H9 (cell line): Measurements from ENCODE around the gene L3MBTL4. TPM values are rescaled to one million over a fixed set of nuclear protein-coding genes. Genes with fewer than 3 reads are reported as not detected.
"Not testable (repeated sequence)": the region's sequence is repeated elsewhere in the genome, so short reads cannot be mapped to it uniquely, and the experiment has no call there.

ENCODE experiments used
- DNase-seq: peaks from one replicate; pipeline ENCODE4 v3.0.0-alpha.2; 2017
- H2AFZ ChIP-seq: one replicate; pipeline ENCODE4 v1.6.1; 2013; ENCODE audit warnings: mild to moderate bottlenecking, low read length, control low read depth, moderate library complexity
- H2AK5ac ChIP-seq: 2 replicates; pipeline ENCODE4 v1.6.1; 2013; ENCODE audit warnings: low read length, control low read depth, mixed read lengths; ENCODE audit not compliant: insufficient read length
- H2BK120ac ChIP-seq: one replicate; pipeline ENCODE4 v1.6.1; 2013; ENCODE audit warnings: low read depth, mild to moderate bottlenecking, low read length, control low read depth, inconsistent platforms; ENCODE audit not compliant: poor library complexity, severe bottlenecking
- H2BK12ac ChIP-seq: 2 replicates; pipeline ENCODE4 v1.6.1; 2013; ENCODE audit warnings: low read length, control low read depth, mixed read lengths, low read depth; ENCODE audit not compliant: insufficient read length
- H2BK15ac ChIP-seq: 2 replicates; pipeline ENCODE4 v1.6.1; 2013; ENCODE audit warnings: low read depth, low read length, control low read depth
- H2BK20ac ChIP-seq: one replicate; pipeline ENCODE4 v1.6.1; 2013; ENCODE audit warnings: low read depth, mild to moderate bottlenecking, low read length, control low read depth, inconsistent platforms; ENCODE audit not compliant: poor library complexity, severe bottlenecking
- H2BK5ac ChIP-seq: 2 replicates; pipeline ENCODE4 v1.6.1; 2013; ENCODE audit warnings: low read length, control low read depth, mixed read lengths; ENCODE audit not compliant: insufficient read length
- H3K14ac ChIP-seq: 2 replicates; pipeline ENCODE4 v1.6.1; 2013; ENCODE audit warnings: low read length, control low read depth; ENCODE audit not compliant: insufficient read depth
- H3K18ac ChIP-seq: 2 replicates; pipeline ENCODE4 v1.6.1; 2013; ENCODE audit warnings: low read depth, mild to moderate bottlenecking, mixed read lengths, low read length, control low read depth; ENCODE audit not compliant: insufficient read length
- H3K23ac ChIP-seq: 2 replicates; pipeline ENCODE4 v1.6.1; 2013; ENCODE audit warnings: low read length, control low read depth, mixed read lengths, low read depth; ENCODE audit not compliant: insufficient read length
- H3K23me2 ChIP-seq: 2 replicates; pipeline ENCODE4 v1.6.1; 2013; ENCODE audit warnings: low read depth, mild to moderate bottlenecking, mixed read lengths, low read length, control low read depth; ENCODE audit not compliant: insufficient read length, poor library complexity, severe bottlenecking
- H3K27ac ChIP-seq: 2 replicates; pipeline ENCODE4 v1.5.1; 2013; ENCODE audit warnings: low read length, control low read depth, mixed read lengths, low read depth; ENCODE audit not compliant: insufficient read length
- H3K27me3 ChIP-seq: 2 replicates; pipeline ENCODE4 v1.6.1; 2013; ENCODE audit warnings: low read length, control low read depth, inconsistent platforms; ENCODE audit not compliant: insufficient read depth
- H3K4ac ChIP-seq: 2 replicates; pipeline ENCODE4 v1.6.1; 2013; ENCODE audit warnings: low read depth, mild to moderate bottlenecking, control low read depth, inconsistent platforms, low read length, moderate library complexity
- H3K4me1 ChIP-seq: 2 replicates; pipeline ENCODE4 v1.6.1; 2013; ENCODE audit warnings: low read length, control low read depth, inconsistent platforms; ENCODE audit not compliant: insufficient read depth
- H3K4me2 ChIP-seq: 2 replicates; pipeline ENCODE4 v1.6.1; 2013; ENCODE audit warnings: low read length, control low read depth, mixed read lengths; ENCODE audit not compliant: insufficient read length, insufficient read depth
- H3K56ac ChIP-seq: 2 replicates; pipeline ENCODE4 v1.6.1; 2013; ENCODE audit warnings: low read depth, mild to moderate bottlenecking, mixed read lengths, low read length, control low read depth; ENCODE audit not compliant: insufficient read length
- H3K79me1 ChIP-seq: 2 replicates; pipeline ENCODE4 v1.6.1; 2013; ENCODE audit warnings: low read depth, mild to moderate bottlenecking, moderate library complexity, low read length, control low read depth, inconsistent platforms; ENCODE audit not compliant: insufficient read depth, poor library complexity, severe bottlenecking
- H3K79me2 ChIP-seq: 2 replicates; pipeline ENCODE4 v1.6.1; 2013; ENCODE audit warnings: low read length, control low read depth, inconsistent platforms; ENCODE audit not compliant: insufficient read depth
- H3K9ac ChIP-seq: 2 replicates; pipeline ENCODE4 v1.6.1; 2013; ENCODE audit warnings: low read length, control low read depth, mixed read lengths; ENCODE audit not compliant: insufficient read length; ENCODE audit errors: extremely low read depth
- H3K9me3 ChIP-seq: one replicate; pipeline ENCODE4 v1.6.1; 2013; ENCODE audit warnings: low read depth, low read length, inconsistent platforms; ENCODE audit not compliant: control insufficient read depth
- H3T11ph ChIP-seq: one replicate; pipeline ENCODE4 v1.6.1; 2013; ENCODE audit warnings: mild to moderate bottlenecking, low read length, control low read depth, inconsistent platforms
- H4K20me1 ChIP-seq: one replicate; pipeline ENCODE4 v1.6.1; 2013; ENCODE audit not compliant: control insufficient read depth, insufficient read length, insufficient read depth
- H4K5ac ChIP-seq: 2 replicates; pipeline ENCODE4 v1.6.1; 2013; ENCODE audit warnings: low read depth, mild to moderate bottlenecking, mixed read lengths, low read length, control low read depth; ENCODE audit not compliant: insufficient read length
- H4K8ac ChIP-seq: replicated peaks from 2 replicates; pipeline ENCODE4 v1.6.1; 2013; ENCODE audit warnings: low read length, control low read depth, mixed read lengths, low read depth; ENCODE audit not compliant: insufficient read length
- H4K91ac ChIP-seq: 2 replicates; pipeline ENCODE4 v1.6.1; 2013; ENCODE audit warnings: low read depth, mild to moderate bottlenecking, moderate library complexity, mixed read lengths, low read length, control low read depth; ENCODE audit not compliant: insufficient read length
- H3K27ac Mint-ChIP-seq, 3 experiments: 2 replicates in 2 of 3; 3 replicates in 1 of 3; pipeline ENCODE4 v1.8.0; 2020 to 2021; ENCODE audit warnings: mixed read lengths in 3 of 3, mild to moderate bottlenecking in 1 of 3, moderate library complexity in 1 of 3
- H3K27me3 Mint-ChIP-seq: 2 replicates; pipeline ENCODE4 v1.8.0; 2021; ENCODE audit warnings: low read depth, mild to moderate bottlenecking, moderate library complexity, mixed read lengths
- H3K36me3 Mint-ChIP-seq, 3 experiments: 2 replicates in 2 of 3; 3 replicates in 1 of 3; pipeline ENCODE4 v1.8.0; 2020 to 2021; ENCODE audit warnings: low read depth in 3 of 3, mixed read lengths in 3 of 3; ENCODE audit not compliant: insufficient read depth in 1 of 3
- H3K4me1 Mint-ChIP-seq, 2 experiments: 2 replicates each; pipeline ENCODE4 v1.8.0; 2020; ENCODE audit warnings: mixed read lengths in 2 of 2
- H3K4me3 Mint-ChIP-seq, 2 experiments: 2 replicates in 1 of 2; 3 replicates in 1 of 2; pipeline ENCODE4 v1.8.0; 2020 to 2021; ENCODE audit warnings: mild to moderate bottlenecking in 2 of 2, mixed read lengths in 2 of 2, moderate library complexity in 1 of 2
- H3K9me3 Mint-ChIP-seq, 2 experiments: 2 replicates in 1 of 2; 3 replicates in 1 of 2; pipeline ENCODE4 v1.8.0; 2020; ENCODE audit warnings: mild to moderate bottlenecking in 2 of 2, mixed read lengths in 2 of 2, moderate library complexity in 1 of 2
- WGBS: extraction: QIAGEN DNeasy Blood & Tissue Kit; methylation state at CpG from one replicate; pipeline ENCODE4 v1.1.7; 2013; ENCODE audit warnings: missing lambda C conversion rate, low lambda C conversion rate, mixed read lengths; ENCODE audit not compliant: insufficient read length; ENCODE audit errors: extremely low coverage; 5-methylcytosine and 5-hydroxymethylcytosine counted together
- total RNA-seq: library from RNA; stranded (reverse); gene quantifications from 2 replicates; pipeline ENCODE4 v1.2.1, GENCODE V29; 2021
- TF ChIP-seq, protein P1 (sequence below): fragments of 200-600 bp; sonication (generic); conservative IDR thresholded peaks from 3 replicates; pipeline ENCODE4 v1.8.0; 2021; ENCODE audit warnings: antibody characterized with exemption, mild to moderate bottlenecking

Gene L3MBTL4
- total RNA-seq, 1 experiment from 2014 or later: 1.9 TPM

DNA sequence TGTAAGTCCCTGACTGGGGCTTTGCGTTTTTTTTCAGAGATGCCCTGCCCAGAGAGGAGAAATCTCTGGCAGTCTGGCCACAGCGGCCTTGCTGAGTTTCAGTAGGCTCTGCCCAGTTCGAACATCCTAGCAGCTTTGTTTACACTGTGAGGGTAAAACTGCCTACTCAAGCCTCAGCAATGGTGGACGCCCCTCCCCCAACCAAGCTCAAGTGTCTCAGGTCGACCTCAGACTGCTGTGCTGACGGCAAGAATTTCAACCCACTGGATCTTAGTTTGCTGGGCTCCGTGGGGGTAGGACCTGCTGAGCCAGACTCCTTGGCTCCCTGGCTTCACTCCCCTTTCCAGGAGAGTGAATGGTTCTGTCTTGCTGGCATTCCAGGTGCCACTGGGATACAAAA, 31.7 kb downstream of the L3MBTL4 start:
- no peak overlapping the region for H3K27ac ChIP-seq
- H3K27ac Mint-ChIP-seq: peak overlapping the region in 1 of 3 experiments; percentile 41; a peak in 2 of 7 replicates
- H3K23me2 ChIP-seq: no peaks in the 10 kb centered on the region
- H4K5ac ChIP-seq: no peak overlapping the region
- WGBS: no CpG with 5 or more reads among the region's 7 CpGs
- H4K8ac ChIP-seq: no peak overlapping the region
- no peaks in the 10 kb centered on the region for H3K4me1 ChIP-seq
- H2BK12ac ChIP-seq: no peak overlapping the region
- H3K14ac ChIP-seq: no peak overlapping the region
- H3K4me3 Mint-ChIP-seq: no peak overlapping the region
- no peak overlapping the region for H2BK20ac ChIP-seq
- H2AK5ac ChIP-seq: no peak overlapping the region
- no peak overlapping the region for H3K56ac ChIP-seq
- no peaks in the 10 kb centered on the region for H3K79me1 ChIP-seq
- no peak overlapping the region for H2BK5ac ChIP-seq
- no peak overlapping the region for H4K91ac ChIP-seq
- no peak overlapping the region for H3K9ac ChIP-seq
- no peak overlapping the region for H2BK120ac ChIP-seq
- peak; percentile 45 for DNase-seq
- H3T11ph ChIP-seq: no peak overlapping the region
- H3K23ac ChIP-seq: no peak overlapping the region
- H3K27me3 ChIP-seq: no peaks in the 10 kb centered on the region
- H3K4me1 Mint-ChIP-seq: peaks cover 8 to 12% of the 10 kb centered on the region in 2 experiments; a peak in 3 of 4 replicates
- H3K18ac ChIP-seq: no peak overlapping the region
- TF ChIP-seq, protein P1, sequence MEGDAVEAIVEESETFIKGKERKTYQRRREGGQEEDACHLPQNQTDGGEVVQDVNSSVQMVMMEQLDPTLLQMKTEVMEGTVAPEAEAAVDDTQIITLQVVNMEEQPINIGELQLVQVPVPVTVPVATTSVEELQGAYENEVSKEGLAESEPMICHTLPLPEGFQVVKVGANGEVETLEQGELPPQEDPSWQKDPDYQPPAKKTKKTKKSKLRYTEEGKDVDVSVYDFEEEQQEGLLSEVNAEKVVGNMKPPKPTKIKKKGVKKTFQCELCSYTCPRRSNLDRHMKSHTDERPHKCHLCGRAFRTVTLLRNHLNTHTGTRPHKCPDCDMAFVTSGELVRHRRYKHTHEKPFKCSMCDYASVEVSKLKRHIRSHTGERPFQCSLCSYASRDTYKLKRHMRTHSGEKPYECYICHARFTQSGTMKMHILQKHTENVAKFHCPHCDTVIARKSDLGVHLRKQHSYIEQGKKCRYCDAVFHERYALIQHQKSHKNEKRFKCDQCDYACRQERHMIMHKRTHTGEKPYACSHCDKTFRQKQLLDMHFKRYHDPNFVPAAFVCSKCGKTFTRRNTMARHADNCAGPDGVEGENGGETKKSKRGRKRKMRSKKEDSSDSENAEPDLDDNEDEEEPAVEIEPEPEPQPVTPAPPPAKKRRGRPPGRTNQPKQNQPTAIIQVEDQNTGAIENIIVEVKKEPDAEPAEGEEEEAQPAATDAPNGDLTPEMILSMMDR: no peak
- H3K4ac ChIP-seq: no peak overlapping the region
- no peak overlapping the region for H3K4me2 ChIP-seq
- no peaks in the 10 kb centered on the region for H4K20me1 ChIP-seq
- H2BK15ac ChIP-seq: no peak overlapping the region
- H2AFZ ChIP-seq: no peak overlapping the region
- no peaks in the 10 kb centered on the region for H3K9me3 ChIP-seq
- H3K9me3 Mint-ChIP-seq: peaks cover 0 to 4% of the 10 kb centered on the region in 2 experiments; a peak in 2 of 5 replicates
- H3K27me3 Mint-ChIP-seq: 0 out of 2 replicates have a peak, but pooled peaks cover 3% of the 10 kb centered on the region
- H3K36me3 Mint-ChIP-seq: peaks cover 0 to 7% (median 0%) of the 10 kb centered on the region in 3 experiments; a peak in 3 of 7 replicates
- H3K79me2 ChIP-seq: no peaks in the 10 kb centered on the region

DNA sequence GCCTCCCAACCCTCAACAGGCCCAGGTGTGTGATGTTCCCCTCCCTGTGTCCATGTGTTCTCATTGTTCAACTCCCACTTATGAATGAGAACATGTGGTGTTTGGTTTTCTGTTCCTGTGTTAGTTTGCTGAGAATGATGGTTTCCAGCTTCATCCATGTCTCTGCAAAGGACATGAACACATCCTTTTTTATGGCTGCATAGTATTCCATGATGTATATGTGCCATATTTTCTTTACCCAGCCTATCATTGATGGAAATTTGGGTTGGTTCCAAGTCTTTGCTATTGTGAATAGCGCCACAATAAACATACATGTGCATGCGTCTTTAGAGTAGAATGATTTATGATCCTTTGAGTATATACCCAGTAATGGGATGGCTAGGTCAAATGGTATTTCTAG, 37.2 kb downstream of the L3MBTL4 start:
- not testable (repeated sequence) for H2BK15ac ChIP-seq, H2AFZ ChIP-seq, H3K4ac ChIP-seq, H3K4me1 ChIP-seq, H4K91ac ChIP-seq, H4K20me1 ChIP-seq, H2BK20ac ChIP-seq, H3K9me3 ChIP-seq, H3K79me2 ChIP-seq, H4K5ac ChIP-seq, DNase-seq, H3K14ac ChIP-seq, H3K4me2 ChIP-seq, H3K23ac ChIP-seq, H3K27ac Mint-ChIP-seq, H4K8ac ChIP-seq, H3K18ac ChIP-seq, H3K27me3 Mint-ChIP-seq, H2AK5ac ChIP-seq, H3K36me3 Mint-ChIP-seq, H3K56ac ChIP-seq, H3K4me3 Mint-ChIP-seq, H2BK120ac ChIP-seq, H3K27me3 ChIP-seq, H2BK12ac ChIP-seq, H3K4me1 Mint-ChIP-seq, H2BK5ac ChIP-seq, H3K9ac ChIP-seq, H3K9me3 Mint-ChIP-seq, H3K79me1 ChIP-seq, H3K27ac ChIP-seq, H3K23me2 ChIP-seq, H3T11ph ChIP-seq
- no CpG with 5 or more reads among the region's 2 CpGs for WGBS
